OCI-LY1 (cell line): ENCODE data around the gene DPM2.

Experiments
- H2AFZ ChIP-seq: fragments of 200-600 bp; sonication (generic), shearing (Covaris generic); 2 replicates; pipeline ENCODE4 v1.6.0; 2014; ENCODE audit warnings: antibody characterized with exemption, mild to moderate bottlenecking, low read length
- H3F3A ChIP-seq: fragments of 200-600 bp; sonication (generic), shearing (Covaris generic); 2 replicates; pipeline ENCODE4 v1.6.0; 2014; ENCODE audit warnings: mild to moderate bottlenecking, antibody characterized with exemption, low read length, moderate library complexity; ENCODE audit not compliant: insufficient read depth
- H3K27ac ChIP-seq: fragments of 200-600 bp; sonication (generic); 2 replicates; pipeline ENCODE4 v1.5.1; 2014; ENCODE audit warnings: low read length, mixed run types, mild to moderate bottlenecking, low read depth; ENCODE audit not compliant: poor library complexity, severe bottlenecking
- H3K27me3 ChIP-seq: fragments of 200-600 bp; sonication (generic); 2 replicates; pipeline ENCODE4 v1.6.0; 2014; ENCODE audit warnings: antibody characterized with exemption, mild to moderate bottlenecking, low read length, moderate library complexity; ENCODE audit not compliant: insufficient read depth
- H3K36me3 ChIP-seq: fragments of 200-600 bp; sonication (generic); 2 replicates; pipeline ENCODE4 v1.6.1; 2014; ENCODE audit warnings: mild to moderate bottlenecking, antibody characterized with exemption, low read length, moderate library complexity, mixed read lengths; ENCODE audit not compliant: insufficient read depth
- H3K4me1 ChIP-seq: fragments of 200-600 bp; sonication (generic); 2 replicates; pipeline ENCODE4 v1.5.1; 2014; ENCODE audit warnings: mild to moderate bottlenecking, low read length, moderate library complexity; ENCODE audit not compliant: insufficient read depth, severe bottlenecking
- H3K4me2 ChIP-seq: fragments of 200-600 bp; sonication (generic), shearing (Covaris generic); 2 replicates; pipeline ENCODE4 v1.6.1; 2014; ENCODE audit warnings: low read length
- H3K4me3 ChIP-seq: fragments of 200-600 bp; sonication (generic); 2 replicates; pipeline ENCODE4 v1.5.1; 2014; ENCODE audit warnings: low read length, low read depth, mild to moderate bottlenecking, mixed read lengths; ENCODE audit not compliant: poor library complexity, severe bottlenecking
- H3K79me2 ChIP-seq: fragments of 200-600 bp; shearing (Covaris generic); 2 replicates; pipeline ENCODE4 v1.6.1; 2016; ENCODE audit warnings: mixed run types, low read length, mixed read lengths; ENCODE audit not compliant: insufficient read depth
- H3K9ac ChIP-seq: fragments of 200-600 bp; sonication (generic), shearing (Covaris generic); 2 replicates; pipeline ENCODE4 v1.6.1; 2014; ENCODE audit warnings: mild to moderate bottlenecking, low read length, mixed read lengths
- H3K9me2 ChIP-seq: fragments of 200-600 bp; sonication (generic), shearing (Covaris generic); 2 replicates; pipeline ENCODE4 v1.6.1; 2014; ENCODE audit warnings: low read depth, mild to moderate bottlenecking, low read length, mixed read lengths
- H3K9me3 ChIP-seq: fragments of 200-600 bp; shearing (Covaris generic); 2 replicates; pipeline ENCODE4 v1.6.1; 2014; ENCODE audit warnings: low read length, mixed read lengths
- H4K20me1 ChIP-seq: fragments of 200-600 bp; sonication (generic), shearing (Covaris generic); 2 replicates; pipeline ENCODE4 v1.6.0; 2016; ENCODE audit warnings: mild to moderate bottlenecking, low read length; ENCODE audit not compliant: insufficient read depth
- EZH2 ChIP-seq: fragments of 200-600 bp; sonication (generic), shearing (Covaris generic); IDR thresholded peaks from 2 replicates; pipeline ENCODE4 v1.8.0; 2017; ENCODE audit warnings: borderline replicate concordance, mixed run types, mild to moderate bottlenecking, antibody characterized with exemption, low read length, moderate library complexity, mixed read lengths
- TF ChIP-seq, protein P1 (sequence below): fragments of 200-600 bp; sonication (generic), shearing (Covaris generic); IDR thresholded peaks from 2 replicates; pipeline ENCODE4 v1.5.1; 2017; ENCODE audit warnings: mild to moderate bottlenecking, antibody characterized with exemption, low read length, moderate library complexity, mixed read lengths

The DPM2 gene

DNA sequence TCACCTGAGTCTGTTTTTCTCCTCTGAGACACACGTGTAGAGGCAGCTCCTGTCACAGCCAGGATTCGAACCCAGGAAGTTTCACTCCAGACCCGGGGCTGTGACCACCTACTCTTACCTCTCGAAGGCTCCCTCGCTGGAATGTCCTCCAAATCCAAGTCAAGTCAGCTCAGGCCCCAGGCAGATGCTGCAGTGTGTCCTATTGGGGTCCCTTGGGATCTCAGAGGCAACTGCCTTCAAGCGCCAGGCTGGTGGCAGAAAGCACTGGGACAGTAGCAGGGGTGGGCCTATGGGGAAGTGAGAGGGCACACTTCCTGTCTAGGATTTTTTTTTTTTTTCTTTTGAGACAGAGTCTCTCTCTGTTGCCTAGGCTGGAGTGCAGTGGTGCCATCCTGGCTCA is 20.1 kb downstream of the DPM2 start:
- Histone ChIP-seq H3K4me1 (peaks cover 44% of the 10 kb centered on the region), H3K27me3 (no peaks in the 10 kb centered on the region), H3K4me3 (peak overlapping the region; percentile 55), H3K36me3 (peaks cover 18% of the 10 kb centered on the region; the same call in 1 of the 2 replicates), H3K4me2 (peak overlapping the region; percentile 64), H4K20me1 (no peaks in the 10 kb centered on the region), H3K9ac (peak overlapping the region; percentile 49), H3F3A (no peaks in the 10 kb centered on the region), H3K9me2 (no peaks in the 10 kb centered on the region), H3K9me3 (no peaks in the 10 kb centered on the region), H3K79me2 (no peaks in the 10 kb centered on the region), H2AFZ (no peak overlapping the region), H3K27ac (peak overlapping the region; percentile 83)
- no peak for TF ChIP-seq EZH2
- TF ChIP-seq, protein P1, sequence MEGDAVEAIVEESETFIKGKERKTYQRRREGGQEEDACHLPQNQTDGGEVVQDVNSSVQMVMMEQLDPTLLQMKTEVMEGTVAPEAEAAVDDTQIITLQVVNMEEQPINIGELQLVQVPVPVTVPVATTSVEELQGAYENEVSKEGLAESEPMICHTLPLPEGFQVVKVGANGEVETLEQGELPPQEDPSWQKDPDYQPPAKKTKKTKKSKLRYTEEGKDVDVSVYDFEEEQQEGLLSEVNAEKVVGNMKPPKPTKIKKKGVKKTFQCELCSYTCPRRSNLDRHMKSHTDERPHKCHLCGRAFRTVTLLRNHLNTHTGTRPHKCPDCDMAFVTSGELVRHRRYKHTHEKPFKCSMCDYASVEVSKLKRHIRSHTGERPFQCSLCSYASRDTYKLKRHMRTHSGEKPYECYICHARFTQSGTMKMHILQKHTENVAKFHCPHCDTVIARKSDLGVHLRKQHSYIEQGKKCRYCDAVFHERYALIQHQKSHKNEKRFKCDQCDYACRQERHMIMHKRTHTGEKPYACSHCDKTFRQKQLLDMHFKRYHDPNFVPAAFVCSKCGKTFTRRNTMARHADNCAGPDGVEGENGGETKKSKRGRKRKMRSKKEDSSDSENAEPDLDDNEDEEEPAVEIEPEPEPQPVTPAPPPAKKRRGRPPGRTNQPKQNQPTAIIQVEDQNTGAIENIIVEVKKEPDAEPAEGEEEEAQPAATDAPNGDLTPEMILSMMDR, result no peak

DNA sequence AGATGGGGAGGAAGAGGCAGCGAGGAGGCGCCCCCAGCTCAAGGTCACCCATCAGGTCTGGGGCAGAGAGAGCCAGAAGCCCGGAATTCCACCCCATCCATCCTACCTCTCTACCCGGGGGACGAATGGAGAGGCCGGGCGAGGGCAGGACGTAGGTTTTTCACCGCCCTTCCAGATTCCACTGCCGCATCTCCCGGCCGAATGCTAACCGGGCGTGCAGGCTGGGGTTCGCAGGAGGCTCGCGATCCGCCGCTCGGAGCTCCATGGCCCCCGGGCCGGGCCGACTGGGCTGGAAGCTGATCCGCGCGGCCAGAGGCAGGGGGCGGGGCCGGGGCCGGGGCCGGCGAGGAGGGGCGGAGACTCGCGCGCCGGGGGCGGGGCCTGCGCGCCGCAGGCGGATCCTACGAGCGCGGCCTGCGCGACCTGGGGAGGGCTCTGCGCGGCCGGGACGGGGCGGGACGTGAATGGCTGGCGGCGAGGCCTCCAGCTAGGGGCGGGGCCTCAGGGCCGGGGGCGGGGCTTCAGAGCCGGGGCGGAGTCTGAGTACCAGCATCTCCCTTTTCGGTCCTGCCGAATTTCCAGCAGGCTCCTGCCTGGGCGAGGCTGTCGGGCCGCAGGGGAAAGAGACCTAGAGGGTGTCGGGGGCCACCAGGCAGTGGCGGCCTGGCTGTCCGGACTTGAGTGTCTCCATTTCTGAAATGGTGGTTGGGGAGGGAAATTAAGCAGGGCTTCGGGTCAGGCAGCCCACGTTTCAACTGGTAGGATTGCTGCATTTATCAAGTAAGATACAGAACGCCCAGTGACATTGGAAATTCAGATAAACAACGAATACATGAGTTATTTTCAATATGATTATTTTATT is 20.7 kb downstream of the DPM2 start, which contains the start of gene ST6GALNAC4:
ST6GALNAC4 (minus strand) TSS at position 322 of the 862 bp plus-strand sequence. CDS start 622 bp downstream, outside the sequence.
- H3K9ac ChIP-seq, result peak within 1 kb of the TSS; percentile 96
- peak within 1 kb of the TSS; percentile 93 for H3K27ac ChIP-seq
- peaks cover 48% of the 10 kb centered on the region for H3K4me1 ChIP-seq

DNA sequence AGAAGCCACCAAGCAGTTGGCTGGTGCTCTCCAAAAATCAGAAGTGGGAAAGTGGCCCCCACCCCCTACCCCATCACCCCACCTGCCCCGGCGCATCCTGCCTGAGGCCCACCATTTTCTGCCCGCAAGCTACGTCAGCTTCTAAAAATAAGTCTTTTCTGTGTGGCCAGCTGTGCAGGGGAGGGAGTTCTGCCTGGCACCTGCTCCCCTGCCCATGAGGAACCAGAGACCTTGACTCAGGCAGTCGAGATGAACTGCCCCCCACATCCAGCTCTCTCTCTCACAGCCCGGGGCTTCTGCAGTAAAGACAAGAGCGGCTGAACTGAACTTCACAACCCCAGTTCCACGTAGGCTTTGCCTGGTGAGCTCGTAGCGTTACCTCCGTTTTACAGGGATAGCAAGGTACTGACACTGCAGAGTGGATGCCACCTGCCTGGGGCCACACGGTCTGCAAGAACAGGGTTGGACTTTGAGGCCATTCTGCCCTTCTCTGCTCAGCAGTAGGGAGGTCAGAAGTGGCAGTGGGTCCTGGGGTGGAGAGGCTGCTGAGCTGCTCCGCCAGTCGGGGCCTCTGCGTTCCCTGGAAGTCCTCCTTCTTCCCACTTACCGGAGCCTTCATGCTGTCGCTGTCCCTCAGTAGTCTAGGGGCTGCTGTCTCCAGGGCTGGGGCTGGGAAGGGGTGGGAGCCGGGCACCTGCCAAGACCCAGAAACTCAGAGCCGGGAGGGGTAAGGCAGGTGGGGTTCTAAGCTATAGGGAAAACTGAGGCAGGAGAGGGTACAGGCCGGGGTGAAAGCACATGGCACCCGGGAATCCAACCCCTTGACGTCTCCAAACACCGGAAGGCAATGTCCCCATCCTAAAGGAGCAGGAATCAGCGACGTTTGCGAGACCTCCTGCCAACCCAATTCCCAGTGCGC is 21.6 kb downstream of the DPM2 start:
- Histone ChIP-seq H3K9me2 (no peaks in the 10 kb centered on the region), H3K79me2 (no peaks in the 10 kb centered on the region), H3K9me3 (no peaks in the 10 kb centered on the region), H3F3A (no peaks in the 10 kb centered on the region), H3K4me2 (peak overlapping the region; percentile 95), H2AFZ (no peak overlapping the region), H3K27me3 (no peaks in the 10 kb centered on the region), H3K27ac (peak overlapping the region; percentile 93), H3K9ac (peak overlapping the region; percentile 96), H4K20me1 (no peaks in the 10 kb centered on the region), H3K36me3 (peaks cover 28% of the 10 kb centered on the region), H3K4me1 (peaks cover 53% of the 10 kb centered on the region), H3K4me3 (peak overlapping the region; percentile 95)
- no peak for TF ChIP-seq EZH2
- TF ChIP-seq, protein P1, result no peak

More for the DNA sequence above, 20.7 kb downstream of the DPM2 start, which contains the start of gene ST6GALNAC4:
- peaks cover 24% of the 10 kb centered on the region for H3K36me3 ChIP-seq
- H3K79me2 ChIP-seq, result no peaks in the 10 kb centered on the region
- H4K20me1 ChIP-seq, result no peaks in the 10 kb centered on the region
- H2AFZ ChIP-seq, result no peak within 1 kb of the TSS
- no peaks in the 10 kb centered on the region for H3F3A ChIP-seq
- no peaks in the 10 kb centered on the region for H3K27me3 ChIP-seq
- peak within 1 kb of the TSS; percentile 95 for H3K4me2 ChIP-seq
- TF ChIP-seq, protein P1, result no peak
- TF ChIP-seq EZH2, result no peak
- H3K4me3 ChIP-seq, result peak within 1 kb of the TSS; percentile 95
- no peaks in the 10 kb centered on the region for H3K9me2 ChIP-seq
- no peaks in the 10 kb centered on the region for H3K9me3 ChIP-seq
